Breast epithelium (tissue), 3 donors: ENCODE data around the gene PPFIA1.

ENCODE experiments used
- CTCF ChIP-seq, 3 donors: fragments of 450-650 bp; IDR thresholded peaks; one replicate each; pipeline ENCODE4 v1.5.1; 2016 to 2017; ENCODE audit warnings: antibody characterized with exemption in 3 of 3, mild to moderate bottlenecking in 3 of 3, moderate library complexity in 3 of 3
- POLR2A ChIP-seq: fragments of 450-650 bp; IDR thresholded peaks from one replicate; pipeline ENCODE4 v1.6.1; 2016; ENCODE audit warnings: antibody characterized with exemption, mild to moderate bottlenecking, moderate library complexity

- TF ChIP-seq POLR2A (no peak), CTCF (IDR thresholded peaks at IDR 0.05) (no peak)
Measured at GRCh38 chr11:70335511-70335910, 65.0 kb downstream of the PPFIA1 start.
